HepG2 (cell line): ENCODE measurements around the gene CD276. TPM values are rescaled to one million over a fixed set of nuclear protein-coding genes. Genes with fewer than 3 reads are reported as not detected.
A peak's percentile ranks its signal among the peaks of the same experiment; 100 is the strongest.

Experiments used
- ATAC-seq: fragments of 200-7000 bp; cut with Tn5 transposase; 3 replicates; pipeline ENCODE4 v1.9.1; 2020; ENCODE audit warnings: mild to moderate bottlenecking, moderate library complexity
- BruUV-seq: library from RNA; stranded (reverse); fragments of 400-500 nt; replicated peaks from 2 replicates; lab custom pipeline; 2021; lab: Mats Ljungman, UMichigan
- CTCF ChIA-PET: fragments of 300-600 bp; formaldehyde crosslinking; extraction: SDS; loops from one replicate; lab custom pipeline; 2021; ENCODE audit warnings: low total read pairs, inconsistent platforms, low intra/inter-chr PET ratio; lab: Yijun Ruan, JAX
- POLR2A ChIA-PET: fragments of 350-600 bp; sonication (Branson Sonifier 250); formaldehyde crosslinking; loops from one replicate; lab custom pipeline; 2020; ENCODE audit warnings: antibody characterized with exemption, inconsistent platforms; lab: Yijun Ruan, JAX
- DNase-seq: peaks from one replicate; pipeline ENCODE4 v3.0.0-alpha.2; 2015; ENCODE audit warnings: low spot score
- FAIRE-seq: peaks from 3 replicates; lab custom pipeline; 2011; peaks lifted over from hg19 to GRCh38; lab: Jason Lieb, UNC
- H2AFZ ChIP-seq: one replicate; pipeline ENCODE4 v1.6.1; 2011; ENCODE audit warnings: low read length, inconsistent platforms
- H3K27ac ChIP-seq: fragments of 300-600 bp; 3 replicates; pipeline ENCODE4 v1.8.0; 2011; ENCODE audit warnings: mixed run types, mild to moderate bottlenecking, mixed read lengths, low read length, inconsistent platforms; ENCODE audit not compliant: insufficient read depth; ENCODE audit errors: extremely low read length
- H3K27me3 ChIP-seq, 2 experiments: fragments of 200-600 bp in 1 of 2; 2 replicates in 1 of 2; 3 replicates in 1 of 2; pipeline versions ENCODE4 v1.6.0 to v1.8.0; 2011; ENCODE audit warnings: low read length in 2 of 2, mild to moderate bottlenecking in 2 of 2, moderate library complexity in 2 of 2, inconsistent platforms in 1 of 2; ENCODE audit not compliant: insufficient read depth in 2 of 2, control insufficient read depth in 1 of 2
- H3K36me3 ChIP-seq, 2 experiments: fragments of 200-600 bp in 1 of 2; replicated peaks in 1 of 2; 2 replicates in 1 of 2; 3 replicates in 1 of 2; pipeline versions ENCODE4 v1.5.1 to v1.8.0; 2011; ENCODE audit warnings: low read length in 2 of 2, inconsistent platforms in 1 of 2; ENCODE audit not compliant: insufficient read depth in 2 of 2, control insufficient read depth in 1 of 2
- H3K4me1 ChIP-seq: 2 replicates; pipeline ENCODE4 v1.5.1; 2012; ENCODE audit warnings: low read length, inconsistent platforms; ENCODE audit not compliant: insufficient read depth
- H3K4me2 ChIP-seq: 2 replicates; pipeline ENCODE4 v1.6.0; 2011; ENCODE audit warnings: low read depth, low read length, inconsistent platforms
- H3K4me3 ChIP-seq, 3 experiments: fragments of 200-600 bp in 1 of 3; sonication (generic), shearing (Covaris generic) in 1 of 3; replicated peaks in 1 of 3; 2 replicates each; pipeline ENCODE4 v1.5.1; 2011 to 2016; ENCODE audit warnings: low read length in 3 of 3, inconsistent platforms in 2 of 3, low read depth in 2 of 3, mild to moderate bottlenecking in 2 of 3, control low read depth in 1 of 3, mixed read lengths in 1 of 3; ENCODE audit not compliant: insufficient read depth in 1 of 3
- H3K79me2 ChIP-seq: one replicate; pipeline ENCODE4 v1.6.1; 2011; ENCODE audit warnings: low read length, inconsistent platforms; ENCODE audit not compliant: insufficient read depth
- H3K9ac ChIP-seq: 2 replicates; pipeline ENCODE4 v1.6.0; 2011; ENCODE audit warnings: mild to moderate bottlenecking, low read depth, low read length, inconsistent platforms; ENCODE audit not compliant: insufficient read depth
- H3K9me3 ChIP-seq: 2 replicates; pipeline ENCODE4 v1.5.1; 2012; ENCODE audit warnings: mild to moderate bottlenecking, low read length
- H4K20me1 ChIP-seq: 2 replicates; pipeline ENCODE4 v1.6.0; 2011; ENCODE audit warnings: inconsistent platforms, mild to moderate bottlenecking, low read length, moderate library complexity; ENCODE audit not compliant: insufficient read depth
- ARHGAP35 ChIP-seq: sonication (generic); formaldehyde crosslinking; IDR thresholded peaks from 2 replicates; pipeline ENCODE4 v1.9.0; 2022; ENCODE audit warnings: mild to moderate bottlenecking, inconsistent platforms, moderate library complexity, missing genetic modification reagents, borderline replicate concordance
- EZH2 ChIP-seq: conservative IDR thresholded peaks from 2 replicates; pipeline ENCODE4 v1.6.1; 2012; ENCODE audit warnings: mild to moderate bottlenecking, low read depth, low read length, moderate library complexity
- TBL1XR1 ChIP-seq: fragments of 150-350 bp; IDR thresholded peaks from 2 replicates; pipeline ENCODE4 v1.6.1; 2014; ENCODE audit warnings: borderline replicate concordance, low read length; ENCODE audit not compliant: partially characterized antibody
- ZNF768 ChIP-seq: sonication (generic); formaldehyde crosslinking; IDR thresholded peaks from 2 replicates; pipeline ENCODE4 v1.4.0; 2020; ENCODE audit warnings: missing genetic modification reagents
- ZNF800 ChIP-seq: sonication (generic); formaldehyde crosslinking; IDR thresholded peaks from 2 replicates; pipeline ENCODE4 v1.4.0; 2020; ENCODE audit warnings: missing genetic modification reagents
- WGBS: methylation state at CpG from one replicate; pipeline ENCODE4 v1.1.6; 2017; ENCODE audit warnings: low lambda C conversion rate; 5-methylcytosine and 5-hydroxymethylcytosine counted together
- in situ Hi-C: cut with HindIII; loops from 2 replicates; pipeline ENCODE4 v1.10.0; 2017; ENCODE audit warnings: low pct_unique_long_range_greater_than_20kb; ENCODE audit not compliant: extremely low pct_ligation_motif_present
- intact Hi-C: fragments of 100-400 bp; cut with micrococcal nuclease; formaldehyde crosslinking; loops from one replicate; pipeline ENCODE4 v1.10.0; 2022; ENCODE audit not compliant: unreplicated experiment
- polyA plus RNA-seq, 8 experiments: library from polyadenylated mRNA; depleted of rRNA in 3 of 8; stranded (reverse) in 7 of 8; unstranded in 1 of 8; fragments of >200 nt; fragmentation: Illumina TruSeq in 4 of 8; extraction: Trizol in 4 of 8; gene quantifications; 2 replicates each; pipeline versions ENCODE4 v1.2.1 to v1.2.3, GENCODE V29; 2011 to 2016; ENCODE audit warnings: low read depth in 4 of 8, missing spikeins in 1 of 8, mixed read lengths in 1 of 8; ENCODE audit not compliant: insufficient read depth in 1 of 8
- total RNA-seq, 5 experiments: library from RNA; depleted of rRNA; stranded (reverse); fragments of >200 nt; fragmentation: Illumina TruSeq; extraction: Trizol; gene quantifications; 2 replicates each; pipeline ENCODE4 v1.2.3, GENCODE V29; 2016; ENCODE audit warnings: low read depth in 1 of 5

Gene CD276
- total and polyA plus RNA-seq, 2 of the 13 experiments (the other 11 are each of a cell fraction or from before 2014, with no cell fraction given): 24.6 to 55.2 TPM

GRCh38 chr15:73751899-73752805 is 68.0 kb downstream of the CD276 start:
- no peak for DNase-seq
- Histone ChIP-seq H4K20me1 (no peaks in the 10 kb centered on the region), H3K4me2 (peak overlapping the region; percentile 45; the same call in 1 of the 2 replicates), H2AFZ (no peak overlapping the region), H3K4me1 (no peaks in the 10 kb centered on the region), H3K27me3 (peaks cover 8 to 47% of the 10 kb centered on the region in 2 experiments; a peak in 4 of 5 replicates), H3K27ac (no peak overlapping the region), H3K4me3 (peak overlapping the region; percentile 14 to 50 (median 34); a peak in 3 of 6 replicates), H3K9ac (no peak overlapping the region), H3K36me3 (no peaks in the 10 kb centered on the region), H3K9me3 (no peaks in the 10 kb centered on the region), H3K79me2 (no peaks in the 10 kb centered on the region)
- ChIA-PET CTCF (no interaction called here), POLR2A (no interaction called here)
- TF ChIP-seq ZNF768 (CRISPR knock-in tag): peak; percentile 18; the same call in 1 of the 2 replicates
- TF ChIP-seq TBL1XR1: no peak
- TF ChIP-seq ZNF800: 0 out of 2 replicates have a peak, but pooled peaks have one; percentile 30
- no peak for TF ChIP-seq ARHGAP35
- TF ChIP-seq EZH2: peak; percentile 43; the same call in 1 of the 2 replicates
- WGBS: 7% methylated on average over 30 of the region's 79 CpGs
- in situ Hi-C loops (no loop called here), intact Hi-C loops (no loop called here)
- ATAC-seq: peak; percentile 42
- BruUV-seq: no TSS peak
- no peak for FAIRE-seq
